ENCODE measurements around the gene MFSD1. TPM values are rescaled to one million over a fixed set of nuclear protein-coding genes. Genes with fewer than 3 reads are reported as not detected.

The MFSD1 gene
- polyA plus RNA-seq: 10 to 100 TPM; 18.6 to 54.4 (median 33.1) TPM
- long read RNA-seq, donor 1: 0 reads
- long read RNA-seq, donor 2, transcript MFSD1-203 (16 exons, 2,423 nt): major isoform, 9 of 10 reads
- long read RNA-seq, donor 2, partial matches to known transcripts: 0 of 10 reads
- long read RNA-seq, donor 2, other reads (novel, unspliced or antisense): 0 of 10 reads
- long read RNA-seq, donor 3, transcript MFSD1-203 (16 exons, 2,423 nt): major isoform, 7 of 27 reads
- long read RNA-seq, donor 3, partial matches to known transcripts: 15 of 27 reads
- long read RNA-seq, donor 3, other reads (novel, unspliced or antisense): 0 of 27 reads
- long read RNA-seq, donor 4, partial matches to known transcripts: 0 of 1 reads
- long read RNA-seq, donor 4, other reads (novel, unspliced or antisense): 0 of 1 reads
- long read RNA-seq, donor 5, partial matches to known transcripts: 0 of 3 reads
- long read RNA-seq, donor 5, other reads (novel, unspliced or antisense): 0 of 3 reads
- long read RNA-seq, donor 6, transcript MFSD1-203 (16 exons, 2,423 nt): major isoform, 12 of 21 reads
- long read RNA-seq, donor 6, partial matches to known transcripts: 8 of 21 reads
- long read RNA-seq, donor 6, other reads (novel, unspliced or antisense): 0 of 21 reads
- long read RNA-seq, donor 7: 0 reads
- long read RNA-seq, donor 8, partial matches to known transcripts: 0 of 2 reads
- long read RNA-seq, donor 8, other reads (novel, unspliced or antisense): 0 of 2 reads
- long read RNA-seq, donor 9, transcript MFSD1-203 (16 exons, 2,423 nt): major isoform, 6 of 6 reads
- long read RNA-seq, donor 9, partial matches to known transcripts: 0 of 6 reads
- long read RNA-seq, donor 9, other reads (novel, unspliced or antisense): 0 of 6 reads
- long read RNA-seq, donor 10, transcript MFSD1-203 (16 exons, 2,423 nt): major isoform, 15 of 21 reads
- long read RNA-seq, donor 10, partial matches to known transcripts: 0 of 21 reads
- long read RNA-seq, donor 10, other reads (novel, unspliced or antisense): 0 of 21 reads

GRCh38 chr3:158801696-158802408 is at the start of gene MFSD1:
Gene MFSD1 (plus strand): TSS chr3:158802054. CDS start chr3:158802153, 99 bp downstream.
- Histone ChIP-seq H3K27me3 (ENCODE audit: control insufficient read depth in 3 of 3, insufficient read depth in 3 of 3, low read length in 3 of 3) (no peaks in the 10 kb centered on the region), H3K4me3 (ENCODE audit: low read depth in 1 of 3, low read length in 3 of 3) (peak within 1 kb of the TSS; percentile 68 to 86 (median 72)), H3K27ac (ENCODE audit: low read depth in 1 of 3, low read length in 2 of 3) (peak within 1 kb of the TSS; percentile 2 to 89 (median 85)), H3K4me1 (ENCODE audit: control insufficient read depth in 3 of 3, insufficient read depth in 2 of 3, low read depth in 1 of 3, low read length in 2 of 3) (peaks cover 0 to 10% (median 8%) of the 10 kb centered on the region in 3 donors), H3K9me3 (ENCODE audit: control insufficient read depth in 2 of 2, insufficient read depth in 1 of 2, low read depth in 1 of 2, low read length in 1 of 2) (no peaks in the 10 kb centered on the region), H3K36me3 (ENCODE audit: control insufficient read depth in 3 of 3, insufficient read depth in 2 of 3, low read depth in 1 of 3, low read length in 3 of 3) (peaks cover 0 to 2% (median 0%) of the 10 kb centered on the region in 3 donors)
- WGBS, 3 donors: 0 to 1% (median 1%) methylated on average over 57 to 61 of the region's 61 CpGs
- peak; percentile 94 to 97 for DNase-seq
- no peak for FAIRE-seq

GRCh38 chr3:158753854-158754253 is 48.0 kb upstream of the MFSD1 start:
- Histone ChIP-seq H3K4me1 (ENCODE audit: control insufficient read depth in 3 of 3, insufficient read depth in 2 of 3, low read depth in 1 of 3, low read length in 2 of 3) (no peaks in the 10 kb centered on the region), H3K27me3 (ENCODE audit: control insufficient read depth in 3 of 3, insufficient read depth in 3 of 3, low read length in 3 of 3) (no peaks in the 10 kb centered on the region), H3K9me3 (ENCODE audit: control insufficient read depth in 2 of 2, insufficient read depth in 1 of 2, low read depth in 1 of 2, low read length in 1 of 2) (no peaks in the 10 kb centered on the region), H3K36me3 (ENCODE audit: control insufficient read depth in 3 of 3, insufficient read depth in 2 of 3, low read depth in 1 of 3, low read length in 3 of 3) (peaks cover 0 to 8% (median 0%) of the 10 kb centered on the region in 3 donors), H3K4me3 (ENCODE audit: low read depth in 1 of 3, low read length in 3 of 3) (no peak overlapping the region), H3K27ac (ENCODE audit: low read depth in 1 of 3, low read length in 2 of 3) (no peak overlapping the region)
- DNase-seq: no peak
- 94 to 95% (median 94%) methylated on average over 5 of the region's 5 CpGs for WGBS, 3 donors
- FAIRE-seq: no peak

- FAIRE-seq (no peak), DNase-seq (no peak)
- no peak overlapping the region for H3K27ac ChIP-seq (ENCODE audit: low read depth in 1 of 3, low read length in 2 of 3)
- H3K4me3 ChIP-seq (ENCODE audit: low read depth in 1 of 3, low read length in 3 of 3): no peak overlapping the region
- peaks cover 0 to 8% (median 0%) of the 10 kb centered on the region in 3 donors for H3K36me3 ChIP-seq (ENCODE audit: control insufficient read depth in 3 of 3, insufficient read depth in 2 of 3, low read depth in 1 of 3, low read length in 3 of 3)
- no peaks in the 10 kb centered on the region for H3K27me3 ChIP-seq (ENCODE audit: control insufficient read depth in 3 of 3, insufficient read depth in 3 of 3, low read length in 3 of 3)
- WGBS, 3 donors: 62 to 85% (median 81%) methylated on average over 2 of the region's 2 CpGs
- H3K9me3 ChIP-seq (ENCODE audit: control insufficient read depth in 2 of 2, insufficient read depth in 1 of 2, low read depth in 1 of 2, low read length in 1 of 2): no peaks in the 10 kb centered on the region
- no peaks in the 10 kb centered on the region for H3K4me1 ChIP-seq (ENCODE audit: control insufficient read depth in 3 of 3, insufficient read depth in 2 of 3, low read depth in 1 of 3, low read length in 2 of 3)
Measured at GRCh38 chr3:158755421-158755820, 46.4 kb upstream of the MFSD1 start.

GRCh38 chr3:158761350-158761749 is 40.5 kb upstream of the MFSD1 start:
- Histone ChIP-seq H3K9me3 (ENCODE audit: control insufficient read depth in 2 of 2, insufficient read depth in 1 of 2, low read depth in 1 of 2, low read length in 1 of 2) (no peaks in the 10 kb centered on the region), H3K36me3 (ENCODE audit: control insufficient read depth in 3 of 3, insufficient read depth in 2 of 3, low read depth in 1 of 3, low read length in 3 of 3) (peaks cover 0 to 5% (median 0%) of the 10 kb centered on the region in 3 donors), H3K27ac (ENCODE audit: low read depth in 1 of 3, low read length in 2 of 3) (no peak overlapping the region), H3K4me3 (ENCODE audit: low read depth in 1 of 3, low read length in 3 of 3) (no peak overlapping the region), H3K4me1 (ENCODE audit: control insufficient read depth in 3 of 3, insufficient read depth in 2 of 3, low read depth in 1 of 3, low read length in 2 of 3) (no peaks in the 10 kb centered on the region), H3K27me3 (ENCODE audit: control insufficient read depth in 3 of 3, insufficient read depth in 3 of 3, low read length in 3 of 3) (no peaks in the 10 kb centered on the region)
- FAIRE-seq (no peak), DNase-seq (no peak)
- 79 to 92% (median 81%) methylated on average over 3 of the region's 3 CpGs for WGBS, 3 donors

GRCh38 chr3:158762701-158763100 is 39.2 kb upstream of the MFSD1 start:
- no peaks in the 10 kb centered on the region for H3K9me3 ChIP-seq (ENCODE audit: control insufficient read depth in 2 of 2, insufficient read depth in 1 of 2, low read depth in 1 of 2, low read length in 1 of 2)
- no peak overlapping the region for H3K27ac ChIP-seq (ENCODE audit: low read depth in 1 of 3, low read length in 2 of 3)
- 82 to 93% (median 85%) methylated on average over 4 of the region's 4 CpGs for WGBS, 3 donors
- FAIRE-seq (no peak), DNase-seq (no peak)
- H3K36me3 ChIP-seq (ENCODE audit: control insufficient read depth in 3 of 3, insufficient read depth in 2 of 3, low read depth in 1 of 3, low read length in 3 of 3): peaks cover 0 to 5% (median 0%) of the 10 kb centered on the region in 3 donors
- H3K4me3 ChIP-seq (ENCODE audit: low read depth in 1 of 3, low read length in 3 of 3): no peak overlapping the region
- no peaks in the 10 kb centered on the region for H3K4me1 ChIP-seq (ENCODE audit: control insufficient read depth in 3 of 3, insufficient read depth in 2 of 3, low read depth in 1 of 3, low read length in 2 of 3)
- no peaks in the 10 kb centered on the region for H3K27me3 ChIP-seq (ENCODE audit: control insufficient read depth in 3 of 3, insufficient read depth in 3 of 3, low read length in 3 of 3)

- H3K27ac ChIP-seq (ENCODE audit: low read depth in 1 of 3, low read length in 2 of 3): peak overlapping the region in 1 of 3 donors; percentile 45
- WGBS, 3 donors: 56 to 84% (median 58%) methylated on average over 2 of the region's 2 CpGs
- no peak for FAIRE-seq
Measured at GRCh38 chr3:158763421-158763820, 38.4 kb upstream of the MFSD1 start.

GRCh38 chr3:158765518-158766205 is 36.2 kb upstream of the MFSD1 start:
- H3K27me3 ChIP-seq (ENCODE audit: control insufficient read depth in 3 of 3, insufficient read depth in 3 of 3, low read length in 3 of 3): no peaks in the 10 kb centered on the region
- H3K4me1 ChIP-seq (ENCODE audit: control insufficient read depth in 3 of 3, insufficient read depth in 2 of 3, low read depth in 1 of 3, low read length in 2 of 3): peaks cover 0 to 22% (median 0%) of the 10 kb centered on the region in 3 donors
- H3K4me3 ChIP-seq (ENCODE audit: low read depth in 1 of 3, low read length in 3 of 3): no peak overlapping the region
- DNase-seq (no peak), FAIRE-seq (no peak)
- peaks cover 0 to 3% (median 0%) of the 10 kb centered on the region in 3 donors for H3K36me3 ChIP-seq (ENCODE audit: control insufficient read depth in 3 of 3, insufficient read depth in 2 of 3, low read depth in 1 of 3, low read length in 3 of 3)
- WGBS, 3 donors: 83 to 94% (median 90%) methylated on average over 3 of the region's 3 CpGs
- H3K27ac ChIP-seq (ENCODE audit: low read depth in 1 of 3, low read length in 2 of 3): no peak overlapping the region
- H3K9me3 ChIP-seq (ENCODE audit: control insufficient read depth in 2 of 2, insufficient read depth in 1 of 2, low read depth in 1 of 2, low read length in 1 of 2): no peaks in the 10 kb centered on the region

More at GRCh38 chr3:158763421-158763820, 38.4 kb upstream of the MFSD1 start:
- Histone ChIP-seq H3K36me3 (ENCODE audit: control insufficient read depth in 3 of 3, insufficient read depth in 2 of 3, low read depth in 1 of 3, low read length in 3 of 3) (peaks cover 0 to 5% (median 0%) of the 10 kb centered on the region in 3 donors), H3K27me3 (ENCODE audit: control insufficient read depth in 3 of 3, insufficient read depth in 3 of 3, low read length in 3 of 3) (no peaks in the 10 kb centered on the region), H3K4me3 (ENCODE audit: low read depth in 1 of 3, low read length in 3 of 3) (no peak overlapping the region), H3K9me3 (ENCODE audit: control insufficient read depth in 2 of 2, insufficient read depth in 1 of 2, low read depth in 1 of 2, low read length in 1 of 2) (no peaks in the 10 kb centered on the region), H3K4me1 (ENCODE audit: control insufficient read depth in 3 of 3, insufficient read depth in 2 of 3, low read depth in 1 of 3, low read length in 2 of 3) (peaks cover 0 to 5% (median 0%) of the 10 kb centered on the region in 3 donors)
- no peak for DNase-seq
